Sigmoid colon (tissue), 7 donors: Measurements from ENCODE around the gene ATG7. TPM values are rescaled to one million over a fixed set of nuclear protein-coding genes. Genes with fewer than 3 reads are reported as not detected.

Experiments
- DNase-seq: peaks from one replicate; pipeline ENCODE4 v3.0.0-alpha.2; 2019
- H3K27ac ChIP-seq, 4 donors: fragments of 200-600 bp; sonication (generic); one replicate each; pipeline ENCODE4 v1.5.1; 2016 to 2019; ENCODE audit warnings: mild to moderate bottlenecking in 1 of 4
- H3K27me3 ChIP-seq, 3 donors: fragments of 200-600 bp; sonication (generic); one replicate each; pipeline ENCODE4 v1.5.1; 2019; ENCODE audit warnings: mild to moderate bottlenecking in 1 of 3
- H3K36me3 ChIP-seq, 4 donors: fragments of 200-600 bp; sonication (generic); one replicate each; pipeline ENCODE4 v1.5.1; 2016 to 2019
- H3K4me1 ChIP-seq, 4 donors: fragments of 200-600 bp; sonication (generic); one replicate each; pipeline ENCODE4 v1.5.1; 2017 to 2019
- H3K4me3 ChIP-seq, 4 donors: fragments of 200-600 bp; sonication (generic); one replicate each; pipeline ENCODE4 v1.5.1; 2017 to 2019; ENCODE audit warnings: mild to moderate bottlenecking in 2 of 4, moderate library complexity in 1 of 4
- H3K9me3 ChIP-seq, 4 donors: fragments of 200-600 bp in 3 of 4; sonication (generic) in 3 of 4; one replicate each; pipeline versions ENCODE4 v1.5.1 to v1.6.1; 2013 to 2019
- EP300 ChIP-seq, 4 donors: sonication (generic); formaldehyde crosslinking; IDR thresholded peaks; one replicate each; pipeline ENCODE4 v1.6.1; 2017; ENCODE audit warnings: antibody characterized with exemption in 4 of 4
- POLR2A ChIP-seq, 2 donors: fragments of 450-650 bp; IDR thresholded peaks; one replicate each; pipeline ENCODE4 v1.6.1; 2016; ENCODE audit warnings: antibody characterized with exemption in 2 of 2, mild to moderate bottlenecking in 2 of 2, moderate library complexity in 2 of 2
- POLR2AphosphoS5 ChIP-seq, 4 donors: sonication (generic); formaldehyde crosslinking; IDR thresholded peaks; one replicate each; pipeline ENCODE4 v1.6.1; 2017; ENCODE audit warnings: antibody characterized with exemption in 4 of 4
- WGBS, 2 donors: extraction: QIAGEN DNeasy Blood & Tissue Kit; methylation state at CpG; one replicate each; pipeline ENCODE4 v1.1.7; 2013; 5-methylcytosine and 5-hydroxymethylcytosine counted together
- intact Hi-C: fragments of 100-400 bp; cut with DNase I; formaldehyde crosslinking; loops from one replicate; pipeline ENCODE4 v1.15.1; 2023
- polyA plus RNA-seq, 3 donors: library from polyadenylated mRNA; stranded (reverse); fragments of 200-250 nt; gene quantifications; one replicate each; pipeline ENCODE4 v1.2.3, GENCODE V29; 2013
- total RNA-seq, 4 donors: library from RNA; depleted of rRNA; stranded (reverse); fragments of >200 nt; gene quantifications; one replicate each; pipeline ENCODE4 v1.1.0, GENCODE V29; 2016
- TF ChIP-seq, protein P1 (sequence below), 4 experiments: fragments of 450-650 bp in 3 of 4; fragments of 200-600 bp in 1 of 4; IDR thresholded peaks; one replicate each; pipeline ENCODE4 v1.5.1; 2016 to 2019; ENCODE audit warnings: antibody characterized with exemption in 4 of 4, mild to moderate bottlenecking in 3 of 4, moderate library complexity in 2 of 4
- donor health status: healthy with polysubstance abuse.
- donor health status: Bipolar disorder and iron deficiency.
- donor health status: healthy.

ATG7 gene
- total and polyA plus RNA-seq, 7 donors, result 12.5 to 62.9 (median 34.8) TPM

DNA sequence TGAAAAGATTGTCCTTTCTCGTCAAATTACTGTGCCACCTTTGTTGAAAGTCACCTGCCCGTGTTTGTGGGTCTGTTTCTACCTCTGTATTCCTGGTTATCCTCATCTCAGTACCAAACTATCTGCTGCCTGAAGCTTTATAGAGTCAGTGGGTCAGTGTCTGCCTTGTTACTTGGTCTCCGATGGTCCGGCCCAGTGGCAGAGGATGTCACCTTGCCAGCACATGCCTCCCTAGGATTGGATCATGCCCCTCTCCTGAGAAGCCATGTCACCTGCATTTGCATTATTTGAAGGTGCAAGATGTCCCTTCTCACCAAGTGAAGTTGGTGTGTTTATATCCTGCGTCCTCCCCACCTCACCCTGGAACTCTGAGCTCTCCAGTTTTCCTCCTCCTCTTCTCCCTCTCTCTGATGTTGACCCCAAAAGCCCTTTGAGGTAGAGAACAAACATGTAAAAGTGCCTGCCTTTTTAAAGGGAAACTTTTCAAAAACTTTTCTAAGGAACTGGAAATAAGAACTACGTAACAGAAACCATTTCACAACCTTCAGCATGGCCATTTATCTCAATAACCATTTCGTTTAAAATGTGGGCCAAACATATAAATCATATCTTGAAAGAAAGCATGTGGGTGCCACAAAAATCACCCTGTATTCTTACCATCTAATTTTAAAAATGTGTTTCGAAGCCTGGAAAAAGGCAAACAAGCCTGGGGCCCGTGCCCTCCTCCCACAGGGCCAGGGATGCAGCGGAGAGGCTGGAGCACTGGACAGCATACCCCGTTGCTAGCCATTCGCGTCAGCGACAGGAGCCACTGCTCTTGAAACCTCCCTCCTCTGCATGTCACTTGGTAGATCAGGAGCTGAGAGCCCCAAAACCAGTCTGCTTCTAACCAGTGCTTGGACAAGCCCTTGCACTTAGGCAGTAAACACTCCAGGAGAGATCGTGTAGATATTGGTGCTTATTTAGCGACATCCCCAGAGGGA is 269.4 kb downstream of the ATG7 start:
- WGBS, 2 donors, result 89 to 91% methylated on average over 16 of the region's 16 CpGs
- H3K9me3 ChIP-seq, result no peaks in the 10 kb centered on the region
- no peaks in the 10 kb centered on the region for H3K36me3 ChIP-seq
- intact Hi-C loops, result no loop called here
- H3K4me1 ChIP-seq, result peaks cover 0 to 16% (median 5%) of the 10 kb centered on the region in 4 donors
- no peaks in the 10 kb centered on the region for H3K27me3 ChIP-seq
- no peak overlapping the region for H3K4me3 ChIP-seq
- peak overlapping the region in 3 of 4 donors; percentile 9 to 42 (median 24) for H3K27ac ChIP-seq
- TF ChIP-seq POLR2AphosphoS5 (IDR thresholded peaks at IDR 0.05) (peak; percentile 24 to 78 (median 56)), EP300 (IDR thresholded peaks at IDR 0.05) (peak in 1 of 4 donors; percentile 30)
- TF ChIP-seq, protein P1, sequence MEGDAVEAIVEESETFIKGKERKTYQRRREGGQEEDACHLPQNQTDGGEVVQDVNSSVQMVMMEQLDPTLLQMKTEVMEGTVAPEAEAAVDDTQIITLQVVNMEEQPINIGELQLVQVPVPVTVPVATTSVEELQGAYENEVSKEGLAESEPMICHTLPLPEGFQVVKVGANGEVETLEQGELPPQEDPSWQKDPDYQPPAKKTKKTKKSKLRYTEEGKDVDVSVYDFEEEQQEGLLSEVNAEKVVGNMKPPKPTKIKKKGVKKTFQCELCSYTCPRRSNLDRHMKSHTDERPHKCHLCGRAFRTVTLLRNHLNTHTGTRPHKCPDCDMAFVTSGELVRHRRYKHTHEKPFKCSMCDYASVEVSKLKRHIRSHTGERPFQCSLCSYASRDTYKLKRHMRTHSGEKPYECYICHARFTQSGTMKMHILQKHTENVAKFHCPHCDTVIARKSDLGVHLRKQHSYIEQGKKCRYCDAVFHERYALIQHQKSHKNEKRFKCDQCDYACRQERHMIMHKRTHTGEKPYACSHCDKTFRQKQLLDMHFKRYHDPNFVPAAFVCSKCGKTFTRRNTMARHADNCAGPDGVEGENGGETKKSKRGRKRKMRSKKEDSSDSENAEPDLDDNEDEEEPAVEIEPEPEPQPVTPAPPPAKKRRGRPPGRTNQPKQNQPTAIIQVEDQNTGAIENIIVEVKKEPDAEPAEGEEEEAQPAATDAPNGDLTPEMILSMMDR (IDR thresholded peaks at IDR 0.05), result no peak
- peak; percentile 62 for DNase-seq

DNA sequence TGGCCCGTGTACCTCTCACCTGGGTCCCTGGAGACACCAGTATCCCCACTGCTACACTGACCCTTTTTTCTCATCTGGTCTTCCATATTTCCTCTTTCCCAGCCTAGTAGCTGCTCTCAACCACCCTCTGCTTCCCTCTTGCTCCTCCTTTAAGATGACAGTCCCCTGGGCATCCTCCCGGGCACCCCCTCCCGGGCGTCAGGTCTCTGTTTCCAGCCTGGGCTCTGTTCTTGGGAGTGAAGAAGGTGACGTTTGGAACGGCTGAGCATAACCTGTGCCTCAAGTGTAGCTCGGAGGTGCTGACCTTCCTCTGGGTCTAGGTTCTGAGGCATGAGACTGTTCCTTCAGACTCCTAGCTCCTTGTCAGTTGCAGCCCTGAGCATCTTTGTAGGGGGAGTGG is 270.4 kb downstream of the ATG7 start:
- H3K9me3 ChIP-seq, result no peaks in the 10 kb centered on the region
- no peaks in the 10 kb centered on the region for H3K27me3 ChIP-seq
- WGBS, 2 donors, result 94% methylated on average over 7 of the region's 7 CpGs
- no peaks in the 10 kb centered on the region for H3K36me3 ChIP-seq
- DNase-seq, result peak; percentile 53
- H3K4me3 ChIP-seq, result no peak overlapping the region
- peaks cover 0 to 16% (median 5%) of the 10 kb centered on the region in 4 donors for H3K4me1 ChIP-seq
- no peak overlapping the region for H3K27ac ChIP-seq
- intact Hi-C loops, result no loop called here
- no peak for TF ChIP-seq POLR2AphosphoS5 (IDR thresholded peaks at IDR 0.05)
- TF ChIP-seq, protein P1 (IDR thresholded peaks at IDR 0.05), result no peak
- no peak for TF ChIP-seq EP300 (IDR thresholded peaks at IDR 0.05)
- no peak for TF ChIP-seq POLR2A (IDR thresholded peaks at IDR 0.05)

GRCh38 chr3:11543141-11543947 is 271.1 kb downstream of the ATG7 start:
- DNase-seq, result peak; percentile 50
- 93 to 97% methylated on average over 19 of the region's 19 CpGs for WGBS, 2 donors
- intact Hi-C loops, result no loop called here
- peaks cover 0 to 16% (median 5%) of the 10 kb centered on the region in 4 donors for H3K4me1 ChIP-seq
- H3K27ac ChIP-seq, result no peak overlapping the region
- no peak for TF ChIP-seq EP300 (IDR thresholded peaks at IDR 0.05)
- TF ChIP-seq POLR2A (IDR thresholded peaks at IDR 0.05), result no peak
- TF ChIP-seq, protein P1 (IDR thresholded peaks at IDR 0.05), result no peak
- TF ChIP-seq POLR2AphosphoS5 (IDR thresholded peaks at IDR 0.05), result no peak
- no peaks in the 10 kb centered on the region for H3K9me3 ChIP-seq
- no peaks in the 10 kb centered on the region for H3K36me3 ChIP-seq
- no peak overlapping the region for H3K4me3 ChIP-seq
- no peaks in the 10 kb centered on the region for H3K27me3 ChIP-seq

DNA sequence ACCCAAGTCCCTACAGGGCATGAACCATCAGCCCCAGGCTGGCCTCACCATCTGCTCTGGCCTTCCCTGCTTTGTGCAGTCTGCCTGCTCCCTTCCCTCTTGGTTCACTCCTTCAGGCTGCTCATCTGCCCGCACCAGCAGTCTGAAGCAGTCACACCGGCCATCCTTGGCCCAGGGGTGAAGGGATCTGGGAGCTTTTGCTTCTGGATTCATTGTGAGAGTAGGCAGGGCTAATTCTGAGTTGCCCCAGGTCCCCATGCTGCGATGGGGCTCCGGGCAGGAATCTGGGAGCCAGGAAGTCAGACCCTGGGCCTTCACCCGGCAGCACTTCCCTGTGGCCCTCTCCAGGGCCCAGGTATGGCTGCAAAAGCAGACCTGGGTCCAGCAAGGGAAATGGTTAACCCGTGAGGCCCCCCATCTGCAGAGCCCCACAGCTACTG is 271.8 kb downstream of the ATG7 start:
- Histone ChIP-seq H3K27me3 (no peaks in the 10 kb centered on the region), H3K27ac (no peak overlapping the region), H3K9me3 (no peaks in the 10 kb centered on the region), H3K4me1 (peaks cover 0 to 16% (median 8%) of the 10 kb centered on the region in 4 donors), H3K36me3 (no peaks in the 10 kb centered on the region), H3K4me3 (no peak overlapping the region)
- intact Hi-C loops, result no loop called here
- 92 to 94% methylated on average over 6 of the region's 6 CpGs for whole genome bisulfite sequencing, 2 donors
- DNase-seq, result peak; percentile 54
- no peak for TF ChIP-seq EP300 (IDR thresholded peaks at IDR 0.05)
- TF ChIP-seq POLR2A (IDR thresholded peaks at IDR 0.05), result no peak
- TF ChIP-seq, protein P1 (IDR thresholded peaks at IDR 0.05), result no peak
- no peak for TF ChIP-seq POLR2AphosphoS5 (IDR thresholded peaks at IDR 0.05)
